ENCODE results near the gene DTWD2.

- TF ChIP-seq CTCF (IDR thresholded peaks at IDR 0.05) = no peak
- TF ChIP-seq POLR2A (IDR thresholded peaks at IDR 0.05) = no peak
Observed at GRCh38 chr5:118923295-118924005, 64.9 kb downstream of the DTWD2 start.

Data from vagina (tissue), 2 donors.